T follicular helper cell (primary cell): Measurements from ENCODE around the gene ULBP1.
"Not testable (repeated sequence)": the region's sequence is repeated elsewhere in the genome, so short reads cannot be mapped to it uniquely, and the experiment has no call there.

Experiments
- DNase-seq: peaks from one replicate; pipeline ENCODE4 v3.0.0-alpha.2; 2020; ENCODE audit warnings: low read depth

ULBP1 gene

DNA sequence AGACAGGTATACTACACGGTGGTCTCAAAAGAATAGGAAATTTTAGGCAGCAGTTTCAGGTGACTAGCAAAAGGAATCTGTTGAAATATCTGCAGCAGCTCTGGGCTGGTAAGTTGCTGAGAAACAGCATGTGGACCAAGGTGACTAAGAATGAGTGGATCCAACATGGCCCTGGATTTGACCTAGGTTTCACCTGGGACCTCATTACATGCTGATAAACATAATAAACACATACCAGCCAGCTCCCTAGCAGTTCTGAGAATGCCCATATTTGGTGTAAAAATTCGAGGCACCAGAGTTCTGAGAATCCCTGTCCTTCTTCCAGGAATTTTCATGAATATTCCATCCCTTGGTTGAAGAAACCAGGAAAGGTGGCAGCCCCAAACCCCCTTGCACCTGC, 10.4 kb upstream of the ULBP1 start:
- DNase-seq = not testable (repeated sequence)

GRCh38 chr6:149953934-149954327, 9.8 kb upstream of the ULBP1 start:
- DNase-seq = not testable (repeated sequence)

DNA sequence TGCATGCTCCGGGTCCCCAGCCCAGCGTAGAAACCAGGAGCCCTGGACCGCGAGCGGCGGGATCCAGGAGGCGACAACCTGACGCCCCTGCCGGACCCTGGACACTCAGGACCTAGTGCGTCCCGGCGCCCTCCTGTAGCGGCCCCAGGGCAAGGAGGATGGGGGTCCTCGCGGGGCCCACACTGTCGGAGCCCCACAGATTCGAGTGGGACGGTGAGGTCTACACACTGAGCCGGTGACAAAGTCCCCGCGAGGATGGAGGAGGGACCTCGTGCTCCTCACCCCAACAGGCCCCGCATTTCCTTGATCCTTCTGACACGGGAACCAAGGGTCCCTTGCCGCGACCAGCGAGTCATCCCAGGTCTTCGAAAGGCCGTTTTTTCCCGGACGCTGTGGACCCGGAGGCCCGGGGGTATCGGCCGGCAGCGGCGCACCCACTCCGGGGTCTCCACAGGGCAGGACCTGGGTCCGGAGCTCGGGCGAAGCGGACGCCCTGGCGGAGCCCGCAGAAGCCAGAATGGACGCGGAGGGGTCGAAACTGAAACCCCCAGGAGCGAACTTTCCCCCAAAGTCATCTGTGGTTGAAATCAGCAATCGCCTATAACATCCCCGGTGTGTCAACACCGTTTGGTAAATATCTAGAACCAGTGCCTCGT, 9.3 kb upstream of the ULBP1 start:
- not testable (repeated sequence) for DNase-seq

DNA sequence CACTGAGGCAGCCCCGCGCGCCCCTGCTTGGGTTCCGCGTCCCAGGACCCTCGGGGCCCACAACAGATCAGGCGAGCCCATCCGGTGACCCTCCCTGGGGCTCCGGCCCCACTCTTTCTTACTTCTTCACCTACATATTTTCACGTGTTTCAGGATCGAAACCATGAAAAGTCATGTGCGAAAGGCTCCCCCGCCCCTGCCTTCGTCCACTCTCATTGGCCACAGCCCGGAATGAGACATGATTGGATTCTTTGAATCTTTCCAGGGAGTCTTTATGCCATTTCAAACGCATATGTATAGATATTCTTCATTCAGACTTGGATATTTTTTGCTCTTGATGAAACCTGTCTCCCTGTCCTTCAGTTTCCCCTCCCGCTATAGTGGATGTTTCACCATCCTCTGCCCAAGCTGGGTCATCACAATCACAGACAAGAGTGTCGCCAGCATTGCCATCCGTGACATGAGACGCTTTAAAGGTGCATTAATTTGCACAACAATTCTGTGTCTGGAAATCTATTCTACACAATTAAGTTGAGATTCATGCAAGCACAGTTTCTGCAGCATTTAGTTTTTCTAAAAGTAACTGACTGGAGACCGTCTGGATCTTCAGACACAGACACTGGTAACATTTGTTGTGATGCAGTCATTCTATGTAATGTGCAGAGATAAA, 8.6 kb upstream of the ULBP1 start:
- not testable (repeated sequence) for DNase-seq

- not testable (repeated sequence) for DNase-seq
These were observed 8.0 kb upstream of the ULBP1 start for GRCh38 chr6:149955654-149956317.

GRCh38 chr6:149958124-149958523, 5.6 kb upstream of the ULBP1 start:
- not testable (repeated sequence) for DNase-seq

DNA sequence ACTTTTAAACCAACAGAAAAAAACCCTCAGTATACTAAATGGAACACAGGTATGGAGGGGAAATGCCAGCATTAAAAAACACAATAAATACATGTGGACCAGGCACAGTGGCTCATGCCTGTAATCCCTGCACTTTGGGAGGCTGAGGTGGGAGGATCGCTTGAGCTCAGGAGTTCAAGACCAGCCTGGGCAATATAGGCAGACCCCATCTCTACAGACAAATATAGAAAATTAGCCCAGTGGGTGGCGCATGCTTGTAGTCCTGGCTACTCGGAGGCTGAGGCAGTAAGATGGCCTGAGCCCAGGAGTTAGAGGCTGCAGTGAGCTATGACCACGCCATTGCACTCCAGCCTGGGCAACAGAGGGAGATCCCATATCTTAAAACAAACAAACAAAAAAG, 3.9 kb upstream of the ULBP1 start:
- DNase-seq = not testable (repeated sequence)

DNA sequence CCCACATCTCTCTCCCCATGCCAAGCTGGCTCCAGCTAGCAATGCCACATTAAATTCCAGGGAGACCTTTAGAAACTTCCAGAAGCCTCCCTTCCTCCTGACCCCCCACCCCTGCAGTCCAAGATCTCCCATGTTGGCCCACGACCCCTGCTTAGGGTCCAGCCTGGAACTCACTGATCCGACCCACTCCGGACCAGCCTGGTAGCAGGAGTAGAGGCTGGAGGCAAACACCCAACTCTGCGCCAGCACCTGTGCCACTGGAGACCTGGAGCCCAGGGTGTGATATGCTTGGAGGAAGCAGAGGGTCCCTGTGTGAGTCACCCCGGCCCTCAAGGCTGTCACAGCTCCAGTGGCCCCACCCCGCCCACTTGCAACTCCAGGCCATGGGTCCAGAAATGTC, 3.3 kb upstream of the ULBP1 start:
- no peak for DNase-seq

DNA sequence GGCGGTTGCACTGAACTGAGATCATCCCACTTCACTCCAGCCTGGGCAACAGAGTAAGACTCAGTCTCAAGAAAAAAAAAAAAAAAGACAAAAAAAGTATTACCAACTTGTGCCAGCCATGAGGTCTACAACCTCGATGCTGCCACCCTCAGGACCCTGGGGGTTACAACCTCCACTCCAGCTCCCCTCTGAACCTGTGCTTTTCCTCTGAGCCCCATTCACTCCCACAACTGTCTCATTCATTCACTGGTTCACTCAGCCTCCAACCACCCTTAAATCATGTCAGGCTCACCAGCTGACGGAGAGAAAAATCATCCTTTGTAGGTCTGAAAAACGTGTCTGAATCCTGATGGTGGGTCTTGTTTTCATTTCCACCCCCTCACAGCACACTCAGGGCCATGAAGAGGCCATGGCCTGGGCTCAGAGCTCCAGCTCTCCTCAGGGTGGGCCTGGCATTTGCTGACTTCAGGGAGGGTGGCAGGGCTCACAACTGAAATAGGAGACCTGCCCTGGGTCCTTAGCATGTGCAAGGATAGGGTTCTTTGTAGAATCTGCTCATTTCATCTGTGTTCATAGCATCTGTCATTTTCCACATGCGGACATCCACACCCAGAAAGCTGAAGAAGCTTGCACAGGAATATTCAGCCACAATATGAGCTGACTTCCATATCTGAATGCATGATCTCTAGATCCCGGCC, 1.9 kb upstream of the ULBP1 start:
- DNase-seq = no peak

GRCh38 chr6:149962461-149963211, 1.1 kb upstream of the ULBP1 start:
- DNase-seq = no peak

DNA sequence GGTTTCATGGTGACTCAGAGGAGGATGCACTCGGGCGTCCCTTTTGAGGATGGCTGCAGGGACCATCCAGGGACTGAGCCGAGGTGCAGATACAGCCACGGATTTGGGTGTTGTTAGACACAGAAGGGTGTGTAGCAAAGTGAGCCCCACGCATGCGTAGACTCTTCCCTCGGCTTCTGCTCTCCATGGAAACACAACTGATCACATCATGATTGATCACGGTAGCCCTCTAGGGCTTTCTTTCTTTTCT, 606 bp upstream of the ULBP1 start:
- no peak for DNase-seq

DNA sequence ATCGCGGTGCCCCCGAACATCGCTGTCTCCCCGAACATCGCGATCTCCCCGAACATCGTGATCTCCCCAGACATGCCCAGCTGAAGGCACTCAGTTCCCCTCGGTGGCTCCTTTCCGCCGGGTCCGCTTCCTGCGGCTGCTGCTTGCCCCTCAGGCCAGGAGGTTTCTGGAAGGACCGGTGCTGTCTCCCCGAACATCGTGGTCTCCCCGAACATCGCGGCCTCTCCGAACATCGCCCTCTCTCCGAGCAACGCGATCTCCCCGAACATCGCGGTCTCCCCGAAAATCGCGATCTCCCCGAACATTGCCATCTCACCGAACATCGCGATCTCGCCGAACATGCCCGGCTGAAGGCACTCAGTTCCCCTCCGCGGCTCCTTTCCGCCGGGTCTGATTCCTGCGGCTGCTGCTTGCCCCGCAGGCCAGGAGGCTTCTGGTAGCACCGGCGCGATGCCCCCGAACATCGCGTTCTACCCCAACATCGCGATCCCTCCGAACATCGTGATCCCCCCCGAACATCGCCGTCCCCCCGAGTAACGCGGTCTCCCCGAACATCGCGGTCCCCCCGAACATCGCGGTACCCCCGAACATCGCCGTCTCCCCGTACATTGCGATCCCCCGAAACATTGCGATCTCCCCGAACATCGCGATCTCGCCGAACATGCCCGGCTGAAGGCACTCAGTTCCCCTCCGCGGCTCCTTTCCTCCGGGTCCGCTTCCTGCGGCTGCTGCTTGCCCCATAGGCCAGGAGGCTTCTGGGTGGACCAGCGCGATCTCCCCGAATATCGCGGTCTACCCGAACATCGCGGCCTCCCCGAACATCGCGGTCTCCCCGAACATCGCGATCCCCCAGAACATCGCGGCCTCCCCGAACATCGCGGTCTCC, 808 bp downstream of the ULBP1 start:
- DNase-seq = no peak

DNA sequence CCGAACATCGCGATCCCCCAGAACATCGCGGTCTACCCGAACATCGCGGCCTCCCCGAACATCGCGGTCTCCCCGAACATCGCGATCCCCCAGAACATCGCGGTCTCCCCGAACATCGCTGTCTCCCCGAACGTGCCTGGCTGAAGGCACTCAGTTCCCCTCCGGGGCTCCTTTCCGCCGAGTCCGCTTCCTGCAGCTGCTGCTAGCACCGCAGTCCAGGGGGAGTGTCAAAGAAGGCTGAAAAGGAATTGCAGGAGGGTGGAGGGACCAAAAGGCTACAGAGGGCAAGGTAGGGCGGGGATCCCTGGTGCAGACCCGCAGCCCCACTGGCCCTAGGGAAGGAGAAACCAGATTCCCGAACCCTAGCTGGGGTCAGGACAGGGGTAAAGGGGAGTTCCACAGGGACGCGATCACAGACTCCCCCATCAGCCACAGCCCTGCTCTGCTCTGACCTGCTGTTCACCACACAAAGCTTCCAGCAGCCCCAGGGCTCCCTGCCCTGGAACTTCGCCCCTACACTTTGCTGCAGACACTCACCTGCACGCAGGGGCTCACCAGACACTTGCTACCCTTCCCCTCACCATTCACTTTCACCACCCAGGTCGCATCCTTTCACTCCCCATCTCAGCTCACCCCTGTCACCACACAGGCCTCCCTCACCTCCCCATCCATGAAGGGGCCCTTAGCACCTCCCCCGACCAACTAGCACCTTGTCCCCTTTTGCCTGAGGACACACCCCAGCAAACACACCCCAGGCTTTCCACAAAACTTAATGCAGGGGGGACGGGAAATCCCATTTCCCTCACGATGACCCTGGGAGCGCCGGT, 1.7 kb downstream of the ULBP1 start:
- DNase-seq = no peak

DNA sequence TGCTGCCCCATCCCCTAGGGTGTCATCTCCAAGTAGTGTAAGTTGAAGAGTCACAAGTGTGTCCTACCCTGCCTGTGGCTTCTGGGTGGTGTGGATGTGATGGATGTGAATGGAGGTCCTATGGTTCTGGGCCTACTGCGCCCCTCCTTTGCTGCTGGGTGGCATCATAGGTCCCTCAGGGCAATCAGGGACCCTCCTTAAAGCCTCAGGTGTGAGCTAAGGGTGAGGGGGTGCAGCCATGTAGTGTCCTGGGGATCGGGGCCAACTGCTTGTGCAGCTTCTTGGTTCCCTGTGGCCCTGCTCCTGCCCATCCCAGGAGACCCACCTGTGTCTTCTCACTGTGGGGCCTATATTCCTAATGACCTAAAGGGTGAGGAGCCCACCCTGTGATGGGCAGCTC, 2.6 kb downstream of the ULBP1 start:
- DNase-seq = not testable (repeated sequence)

DNA sequence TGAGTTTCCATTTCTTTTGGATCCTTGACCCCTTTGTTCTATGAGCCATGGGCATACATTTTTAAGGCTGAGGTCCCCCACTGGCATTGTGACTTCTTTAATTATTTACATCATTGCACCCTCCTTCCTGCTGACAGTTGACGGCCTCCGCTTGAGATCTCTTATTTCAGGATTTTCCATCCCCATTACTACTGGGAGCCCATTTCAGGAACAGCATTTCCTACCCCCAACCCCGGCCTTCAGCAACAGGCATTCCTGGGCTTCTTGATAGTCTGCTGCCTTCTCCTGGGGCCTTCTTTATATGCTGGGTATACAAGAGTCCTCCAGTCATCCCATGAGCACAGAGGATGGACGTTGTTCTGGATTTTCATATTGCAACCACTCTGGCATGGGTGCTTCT, 3.8 kb downstream of the ULBP1 start:
- no peak for DNase-seq

GRCh38 chr6:149967999-149968398, 4.3 kb downstream of the ULBP1 start:
- DNase-seq = not testable (repeated sequence)

DNA sequence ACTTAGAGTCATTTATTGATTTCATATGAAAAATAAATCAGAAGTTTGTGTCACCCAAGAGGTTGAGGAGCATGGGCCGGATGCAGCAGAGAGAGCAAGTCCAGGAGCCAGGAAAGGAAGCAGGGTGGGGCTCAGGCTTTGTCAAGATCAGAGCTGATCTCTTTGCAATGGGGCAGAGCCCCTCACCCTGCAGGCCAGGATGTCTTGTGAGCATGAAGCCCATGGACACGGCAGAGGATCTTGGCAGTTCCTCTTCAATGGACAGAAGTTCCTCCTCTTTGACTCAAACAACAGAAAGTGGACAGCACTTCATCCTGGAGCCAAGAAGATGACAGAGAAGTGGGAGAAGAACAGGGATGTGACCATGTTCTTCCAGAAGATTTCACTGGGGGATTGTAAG, 5.2 kb downstream of the ULBP1 start:
- DNase-seq = not testable (repeated sequence)

- DNase-seq = no peak
These were observed 5.9 kb downstream of the ULBP1 start for GRCh38 chr6:149969635-149970034.

- DNase-seq = not testable (repeated sequence)
These were observed 10.7 kb downstream of the ULBP1 start for GRCh38 chr6:149974394-149974793.

GRCh38 chr6:149974825-149975224, 11.1 kb downstream of the ULBP1 start:
- no peak for DNase-seq
